Umbilical cord (tissue), 2 donors: ENCODE data around the gene OPCML. TPM values are rescaled to one million over a fixed set of nuclear protein-coding genes. Genes with fewer than 3 reads are reported as not detected.

Experiments
- DNase-seq: peaks from one replicate; pipeline ENCODE4 v3.0.0-alpha.2; 2015; ENCODE audit warnings: low spot score
- total RNA-seq: library from RNA; depleted of rRNA; stranded (reverse); fragments of >200 nt; gene quantifications from one replicate; pipeline ENCODE4 v1.2.3, GENCODE V29; 2014; ENCODE audit warnings: low replicate concordance; ENCODE audit not compliant: insufficient read depth

The OPCML gene
- total RNA-seq, 1 donor from 2014 or later = 4.8 TPM

GRCh38 chr11:132504501-132505041 lies 1027.7 kb downstream of the OPCML start:
- no peak for DNase-seq

- no peak for DNase-seq
Measured at GRCh38 chr11:132501356-132501755, 1030.9 kb downstream of the OPCML start.

DNA sequence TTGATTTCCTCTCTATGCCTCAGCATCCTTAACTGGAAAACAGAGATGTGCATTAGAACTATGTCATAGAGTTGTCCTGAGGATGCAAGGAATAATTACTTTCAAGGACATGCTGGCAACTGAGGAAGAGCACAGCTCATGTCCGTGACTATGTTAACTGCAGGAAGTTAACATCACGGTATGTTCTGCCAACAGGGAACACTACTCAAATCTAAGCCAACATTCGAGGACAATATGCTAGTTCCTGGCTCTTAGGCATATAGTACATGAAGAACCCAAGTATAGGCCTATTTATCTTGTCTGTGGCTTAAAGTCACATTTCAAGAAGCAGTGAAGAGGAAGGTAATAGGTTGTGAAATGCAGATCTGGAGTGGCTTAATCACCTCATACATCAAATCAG lies 1032.6 kb downstream of the OPCML start:
- DNase-seq = no peak

GRCh38 chr11:132496341-132496740 lies 1036.0 kb downstream of the OPCML start:
- DNase-seq = peak; percentile 43

DNA sequence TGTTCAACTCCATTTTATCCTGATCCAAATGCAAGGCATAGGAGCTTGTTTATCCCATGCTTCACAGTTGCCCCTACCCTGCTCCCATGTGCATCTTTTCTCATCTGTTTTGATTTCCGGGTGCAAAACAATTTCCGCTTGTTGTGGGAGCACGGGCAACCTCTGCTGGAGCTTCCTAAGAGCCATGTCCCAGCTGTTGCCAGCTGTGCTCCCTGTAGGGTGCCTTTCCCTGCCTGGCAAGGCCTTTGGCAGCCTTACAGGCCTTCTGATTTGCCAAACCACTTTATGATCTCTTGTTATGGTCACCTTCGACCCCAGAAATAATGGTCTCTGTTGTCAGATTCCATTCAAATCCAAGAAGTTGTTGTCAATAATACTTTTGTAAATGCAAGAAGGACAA lies 1038.5 kb downstream of the OPCML start:
- DNase-seq = no peak

DNA sequence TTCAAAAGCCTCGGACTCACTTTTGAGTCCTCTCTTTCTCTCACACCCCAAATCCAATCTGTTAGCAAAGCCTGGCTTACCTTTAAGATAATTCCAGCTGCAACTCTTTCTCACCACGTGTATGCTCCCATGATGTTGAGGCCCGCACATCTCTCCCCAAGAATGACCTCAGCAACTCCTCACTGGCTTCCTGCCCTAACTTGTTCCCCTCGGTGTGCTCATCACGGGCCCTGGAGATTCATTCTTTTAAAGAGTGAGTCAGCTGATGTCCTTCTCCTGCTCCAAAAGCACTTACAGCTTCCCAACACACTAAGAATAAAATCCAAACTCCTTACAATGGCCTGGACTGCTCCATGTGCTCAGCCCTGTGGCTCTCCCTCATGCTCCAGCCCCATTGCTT lies 1041.3 kb downstream of the OPCML start:
- peak; percentile 35 for DNase-seq

DNA sequence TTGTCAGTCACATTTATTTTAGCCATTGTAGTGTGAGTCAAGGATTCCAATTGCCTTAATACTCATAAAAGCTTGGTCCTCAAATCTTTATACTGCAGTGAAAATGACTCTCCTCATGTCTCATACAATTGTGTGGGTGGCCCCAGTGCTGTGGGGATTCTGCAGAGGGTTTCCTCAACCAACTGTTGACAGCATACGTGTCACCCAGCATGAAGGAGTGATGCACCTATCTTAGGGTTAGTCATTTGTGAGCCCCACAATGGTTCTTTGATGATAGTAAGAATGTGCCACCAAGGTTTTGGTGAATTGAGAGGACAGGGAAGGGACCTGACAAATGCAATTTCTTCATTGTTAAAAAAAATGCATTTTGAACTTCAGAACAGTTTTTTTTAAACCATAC lies 1046.2 kb downstream of the OPCML start:
- no peak for DNase-seq

GRCh38 chr11:132475026-132475425 lies 1057.3 kb downstream of the OPCML start:
- DNase-seq = peak; percentile 82

DNA sequence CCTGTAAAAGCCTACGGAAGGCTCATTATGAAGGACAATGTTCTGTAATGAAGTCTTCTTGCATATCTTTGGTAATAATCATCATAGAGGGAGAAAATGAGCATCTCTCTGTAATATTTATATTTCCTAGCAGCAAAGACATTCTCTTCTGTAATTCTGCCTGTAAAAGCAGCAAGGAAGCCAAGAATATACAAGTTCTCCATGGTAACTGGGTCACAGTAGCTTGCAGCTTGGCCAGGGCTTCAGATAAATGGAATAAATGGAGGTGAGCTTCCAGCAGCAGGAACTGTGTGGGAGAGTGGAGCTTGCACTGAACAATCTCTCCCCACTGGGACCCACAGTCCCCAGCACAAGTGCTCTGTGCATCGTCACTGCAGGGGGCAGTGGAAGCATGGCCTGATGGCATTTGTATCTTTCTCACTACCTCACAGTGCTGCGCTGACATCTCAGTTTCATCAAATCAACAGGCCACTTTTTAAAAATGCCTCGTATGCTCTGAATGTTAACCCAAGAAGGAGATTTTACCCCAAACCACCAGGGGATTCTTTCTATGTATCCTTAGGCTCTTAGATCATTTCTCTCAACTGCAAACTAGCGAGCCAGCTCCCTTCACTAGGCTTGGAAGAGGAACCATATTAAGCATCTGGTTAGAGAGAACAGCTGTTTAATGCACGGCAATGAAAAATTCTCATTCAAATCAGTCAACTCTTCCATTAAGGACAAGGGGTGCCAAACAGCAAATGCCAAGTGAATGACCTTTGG lies 1059.7 kb downstream of the OPCML start:
- DNase-seq = peak; percentile 76

GRCh38 chr11:132471466-132471865 lies 1060.8 kb downstream of the OPCML start:
- DNase-seq = no peak

DNA sequence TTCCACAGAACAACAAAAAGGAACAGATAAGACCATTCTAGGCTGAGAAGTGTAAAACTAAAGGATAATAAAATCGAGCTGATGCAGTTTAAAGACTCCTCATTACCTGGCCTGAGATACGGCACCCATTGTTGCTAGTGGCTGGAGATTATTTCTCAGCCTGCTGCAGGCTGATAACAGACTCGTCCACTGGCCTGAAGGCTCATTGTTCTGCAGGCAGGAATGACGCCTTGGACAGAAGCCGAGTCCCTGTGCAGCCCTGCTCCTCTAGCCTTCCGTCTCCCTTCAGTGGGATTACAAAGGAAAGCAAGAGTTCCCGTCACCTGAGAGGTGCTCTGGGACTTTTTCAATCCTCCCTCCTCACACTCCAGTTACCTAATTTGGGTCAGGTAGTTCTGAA lies 1065.3 kb downstream of the OPCML start:
- DNase-seq = no peak

- no peak for DNase-seq
Measured at GRCh38 chr11:132464939-132465338, 1067.4 kb downstream of the OPCML start.

DNA sequence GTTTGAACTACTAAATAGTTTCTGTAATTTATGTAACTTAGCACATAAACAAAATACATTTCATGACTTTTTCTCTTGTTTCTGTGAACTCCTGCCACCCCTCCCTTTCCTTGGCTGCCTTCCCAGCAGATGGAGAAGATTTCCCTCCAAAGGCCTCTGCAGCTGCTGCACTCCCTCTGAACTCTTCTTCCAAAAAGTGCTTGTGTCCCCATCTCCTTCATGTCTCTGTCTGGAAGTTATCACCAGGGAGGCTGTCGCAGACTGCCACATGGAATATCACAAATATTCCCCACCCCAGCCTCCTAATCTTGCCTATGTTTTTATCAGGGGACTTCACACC lies 1068.3 kb downstream of the OPCML start:
- DNase-seq = peak; percentile 91

GRCh38 chr11:132463295-132464002 lies 1068.9 kb downstream of the OPCML start:
- no peak for DNase-seq

DNA sequence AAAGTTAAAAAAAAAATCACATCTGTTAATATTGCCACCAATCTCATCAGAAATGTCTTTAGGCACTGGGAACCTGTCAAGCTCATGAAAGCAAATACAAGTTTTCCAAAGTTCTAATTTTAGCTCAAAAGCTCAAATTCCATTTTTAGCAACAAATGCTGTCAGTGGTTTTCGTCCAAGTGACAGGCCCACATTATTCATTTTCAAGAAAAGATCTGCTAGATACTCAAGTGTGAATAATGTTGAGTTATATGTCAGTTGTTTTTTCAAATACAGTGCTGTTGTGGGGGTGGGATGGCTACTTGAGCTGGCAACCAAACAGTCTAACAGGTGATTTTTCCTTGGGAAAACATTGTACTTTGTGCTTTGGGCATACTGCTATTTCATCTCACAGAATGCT lies 1072.6 kb downstream of the OPCML start:
- DNase-seq = no peak

GRCh38 chr11:132457445-132457844 lies 1074.9 kb downstream of the OPCML start:
- no peak for DNase-seq

DNA sequence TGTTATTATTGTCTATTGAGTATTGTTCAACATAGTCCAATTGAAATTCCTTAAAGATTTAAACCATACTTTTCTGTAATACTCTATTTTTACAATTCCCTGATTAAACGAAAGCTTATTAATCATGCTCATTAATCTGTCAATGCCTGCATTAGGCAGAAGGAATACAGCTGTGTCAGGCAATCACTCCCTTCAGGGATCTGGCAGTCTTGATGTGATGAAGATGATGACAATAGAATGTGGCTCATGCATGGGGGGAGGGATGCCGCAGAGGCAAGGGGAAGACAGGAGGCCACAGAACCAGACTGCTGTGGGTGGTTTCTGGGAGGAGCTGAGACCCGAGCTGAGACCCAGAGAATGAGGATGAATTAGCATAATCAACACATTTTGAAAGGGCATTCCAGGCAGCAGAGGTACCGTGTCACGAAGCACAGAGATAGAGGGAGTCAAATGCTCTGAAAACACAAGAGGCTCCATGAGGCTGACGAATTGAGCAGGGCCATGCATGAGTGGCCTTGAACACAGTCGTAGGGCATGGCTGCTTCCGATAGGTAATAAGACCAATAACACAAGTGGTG lies 1075.5 kb downstream of the OPCML start:
- DNase-seq = no peak

DNA sequence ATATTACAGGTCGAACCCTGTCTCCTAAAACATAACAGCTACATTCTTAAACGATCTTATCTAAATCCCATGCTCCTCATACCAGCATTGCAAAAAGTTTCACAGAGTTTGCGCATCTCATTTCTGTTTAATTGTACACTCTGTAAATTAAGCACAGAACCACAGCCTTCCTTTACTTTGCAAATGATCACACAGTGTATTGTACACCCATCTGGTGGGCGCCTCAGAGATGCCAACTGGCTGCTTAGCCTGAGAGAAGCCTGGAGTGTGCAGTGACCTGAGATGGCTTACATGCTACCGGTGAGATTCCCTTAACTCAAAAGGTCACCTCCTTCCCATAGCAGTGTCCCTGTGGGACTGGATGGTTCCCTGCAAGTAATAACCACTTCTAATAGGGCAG lies 1077.3 kb downstream of the OPCML start:
- DNase-seq = no peak

- no peak for DNase-seq
Measured at GRCh38 chr11:132453406-132453805, 1078.9 kb downstream of the OPCML start.

DNA sequence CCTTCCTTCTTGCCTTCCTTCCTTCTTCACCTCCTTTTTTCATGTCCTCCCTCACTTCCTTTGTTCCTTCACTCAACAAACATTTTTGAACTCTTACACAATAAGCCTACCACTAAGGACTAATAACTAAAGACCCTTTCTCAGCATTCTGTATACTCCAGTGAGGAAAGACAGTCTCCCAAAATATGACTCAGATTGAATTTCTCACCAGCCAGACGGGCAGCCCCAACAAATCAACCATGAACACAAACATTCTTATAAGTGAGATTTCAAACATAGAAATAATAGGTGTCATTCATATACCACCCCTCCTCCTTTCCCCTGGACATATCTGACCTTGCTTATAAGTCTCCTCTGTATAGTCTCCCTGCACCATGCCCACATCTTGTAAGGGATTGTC lies 1079.7 kb downstream of the OPCML start:
- DNase-seq = no peak

DNA sequence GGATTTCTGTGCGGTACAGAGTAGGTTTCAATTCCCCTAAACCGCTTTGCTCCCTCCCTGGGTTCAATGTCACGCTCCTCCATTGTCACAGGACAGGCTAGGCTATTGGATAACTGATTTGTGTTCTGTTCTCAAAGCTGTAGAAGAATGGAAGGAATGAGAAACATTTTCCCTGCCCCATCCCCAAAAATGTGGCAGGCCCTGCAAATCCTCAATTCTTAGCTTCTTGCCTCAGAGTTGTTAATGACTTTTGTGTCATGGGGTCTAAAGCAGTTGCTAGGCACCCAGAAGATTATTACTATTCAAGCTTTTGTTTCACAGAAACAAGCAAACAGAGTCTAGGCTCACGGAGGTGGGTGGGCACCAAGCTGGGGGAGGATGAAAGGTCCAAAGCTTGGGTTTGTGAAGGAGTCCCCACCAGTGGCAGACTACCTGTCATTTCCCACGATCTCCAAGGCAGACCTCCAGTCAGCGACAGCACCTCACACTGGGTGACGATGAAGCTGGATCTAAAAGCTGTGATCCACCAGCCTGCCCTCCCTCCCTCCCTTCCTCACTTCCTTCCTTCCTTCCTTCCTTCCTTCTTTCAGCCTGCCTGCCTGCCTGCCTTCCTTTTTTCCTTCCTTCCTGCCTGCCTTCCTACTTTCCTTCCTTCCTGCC lies 1080.2 kb downstream of the OPCML start:
- no peak for DNase-seq

DNA sequence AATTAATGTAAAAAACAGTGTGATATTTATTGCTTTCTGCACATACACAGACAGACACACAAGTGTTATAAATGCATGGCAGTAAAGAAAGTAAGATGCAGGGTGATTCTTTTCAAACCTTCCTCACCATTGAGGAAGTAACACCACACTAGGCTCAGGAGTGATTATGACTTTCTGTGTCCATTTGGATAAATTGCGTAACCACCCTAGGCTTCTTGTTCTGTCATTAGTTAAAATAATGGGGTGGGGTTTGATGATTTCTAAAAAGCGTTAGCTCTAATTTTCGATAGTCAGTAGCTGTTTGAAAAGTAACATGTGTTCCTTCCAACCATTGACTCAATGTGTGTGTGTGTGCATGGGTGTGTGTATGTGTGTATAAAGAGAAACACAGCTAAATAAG lies 1081.7 kb downstream of the OPCML start:
- DNase-seq = no peak
